Fibroblast of skin of right biceps (primary cell): ENCODE results near the gene SPIN2A.
"Not testable (repeated sequence)": the region's sequence is repeated elsewhere in the genome, so short reads cannot be mapped to it uniquely, and the experiment has no call there.

Source experiments
- DNase-seq: peaks from one replicate; pipeline ENCODE4 v3.0.0-alpha.2; 2013

Gene SPIN2A

DNA sequence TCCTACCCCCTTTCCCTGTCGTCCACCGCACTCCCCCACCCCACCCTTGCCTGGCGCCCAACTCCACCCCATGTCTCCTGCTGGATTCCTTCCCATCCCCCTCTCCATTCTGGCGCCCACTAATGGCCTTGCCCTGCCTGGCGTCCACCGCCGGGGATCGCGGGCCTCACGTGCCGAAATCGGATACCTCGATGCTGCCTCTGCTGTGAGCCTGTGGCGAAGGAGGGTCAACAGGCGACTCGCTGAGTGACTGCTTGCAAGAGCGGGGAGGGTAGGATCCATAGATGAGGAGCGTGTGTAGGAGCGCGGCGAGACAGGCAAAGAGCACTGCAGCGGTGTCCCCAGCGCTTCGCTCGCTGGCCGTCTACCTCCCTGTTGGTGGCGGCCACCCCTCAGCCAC, at the start of gene SPIN2A:
SPIN2A (minus strand) TSS at position 325 of the 400 bp plus-strand sequence. CDS start 800 bp downstream, outside the sequence.
- peak; percentile 17 for DNase-seq

DNA sequence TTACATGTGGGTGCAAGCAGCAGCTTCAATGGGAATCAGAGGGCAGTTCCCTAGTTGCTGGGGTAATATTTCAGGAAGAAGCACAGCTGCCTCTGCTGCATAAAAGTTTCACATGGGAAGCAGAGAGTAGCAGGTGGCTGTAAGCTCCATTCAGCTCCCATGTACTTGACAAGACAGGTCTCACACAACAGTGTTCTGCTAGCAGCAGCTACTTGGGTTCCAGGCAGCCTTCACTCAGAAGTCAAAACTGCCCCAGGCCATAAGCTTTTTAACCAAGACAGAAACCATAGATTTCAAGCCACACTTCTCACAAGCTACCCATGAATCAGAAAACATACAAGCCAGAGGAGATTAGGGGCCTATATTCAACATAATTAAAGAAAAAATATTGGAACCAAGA, 41.4 kb upstream of the SPIN2A start:
- no peak for DNase-seq

DNA sequence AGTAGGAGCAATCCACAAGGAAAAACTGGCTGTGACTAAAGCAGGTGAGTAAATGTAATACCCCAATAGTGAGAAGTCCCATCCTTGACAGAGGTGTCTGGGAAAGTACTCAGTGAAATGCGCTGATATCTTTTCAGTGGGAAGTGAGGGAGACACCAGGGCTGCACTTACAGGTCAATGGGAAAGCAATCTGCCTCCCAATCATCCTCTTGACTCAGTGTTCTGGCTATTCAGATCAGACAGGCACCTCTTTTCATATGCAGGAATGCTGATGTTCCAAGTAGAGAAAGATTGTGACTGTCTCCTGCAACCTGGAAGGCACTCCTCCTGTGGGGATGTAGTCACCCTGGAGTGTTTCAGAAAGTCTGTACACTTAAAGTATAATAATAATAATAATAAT, 39.9 kb upstream of the SPIN2A start:
- no peak for DNase-seq

DNA sequence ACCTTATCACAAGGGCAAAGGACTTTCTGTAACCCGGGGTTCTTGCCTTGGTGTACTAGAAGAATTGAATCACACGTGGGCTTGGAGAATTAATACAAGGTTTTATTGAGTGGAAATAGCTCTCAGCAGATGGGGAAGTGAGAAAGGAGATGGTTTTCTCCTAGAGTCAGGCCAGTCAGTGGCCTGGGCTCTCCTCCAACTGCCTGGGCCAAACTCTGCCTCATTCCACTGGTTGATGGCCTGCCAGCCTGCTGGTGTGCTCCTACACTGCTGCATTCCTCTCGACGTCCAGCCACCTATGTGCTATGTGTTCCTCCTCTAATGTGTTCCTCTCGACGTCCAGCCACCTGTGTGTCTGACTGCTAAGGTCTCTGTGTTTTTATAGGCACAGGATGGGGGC, 35.3 kb upstream of the SPIN2A start:
- no peak for DNase-seq

DNA sequence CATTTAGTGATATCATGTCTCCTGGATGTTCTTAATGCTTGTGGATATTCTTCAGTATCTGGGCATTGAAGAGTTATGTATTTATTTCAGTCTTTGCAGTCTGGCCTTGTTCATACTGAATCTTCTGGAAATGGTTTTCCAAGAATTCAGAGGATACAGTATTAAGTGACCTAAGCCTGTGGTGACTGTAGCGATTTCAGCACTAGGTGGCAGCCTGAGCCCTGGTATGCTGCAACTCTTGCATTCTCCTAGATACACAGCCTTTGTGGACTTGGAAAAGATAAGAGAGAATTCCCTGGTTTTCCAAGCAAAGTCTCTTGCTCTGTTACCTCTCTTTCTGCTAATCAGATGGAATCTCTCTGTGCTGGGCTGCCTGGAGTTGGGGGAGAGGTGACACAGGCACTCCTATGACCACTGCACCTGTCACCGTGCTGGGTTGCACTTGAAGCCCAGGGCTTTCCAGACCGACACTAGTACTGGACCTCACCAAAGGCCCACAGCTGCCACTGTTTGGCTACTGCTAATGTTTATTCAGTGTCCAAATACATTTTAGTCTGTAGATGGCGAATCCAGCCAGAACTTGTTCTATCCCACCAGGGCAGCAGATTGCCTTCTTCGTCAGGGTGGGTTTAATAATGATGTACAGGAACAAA, 19.3 kb upstream of the SPIN2A start:
- DNase-seq = no peak

DNA sequence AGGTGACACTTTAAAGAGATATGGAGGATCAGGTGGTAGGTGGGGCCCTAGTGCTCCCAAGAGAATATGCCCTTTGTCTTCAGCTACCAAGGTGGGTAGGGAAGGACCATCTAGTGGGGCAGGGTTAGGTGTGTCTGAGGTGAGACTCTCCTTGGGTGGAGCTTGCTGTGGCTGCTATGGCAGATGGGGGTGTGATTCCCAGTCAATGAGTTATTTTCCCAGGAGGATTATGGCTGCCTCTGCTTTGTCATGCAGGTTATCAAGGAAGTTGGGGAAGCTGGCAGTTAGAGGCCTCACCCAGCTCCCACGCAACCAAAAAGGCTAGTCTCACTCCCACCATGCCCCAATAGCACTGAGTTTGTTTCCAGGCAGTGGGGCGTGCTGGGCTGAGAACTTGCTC, 18.0 kb upstream of the SPIN2A start:
- DNase-seq = no peak

DNA sequence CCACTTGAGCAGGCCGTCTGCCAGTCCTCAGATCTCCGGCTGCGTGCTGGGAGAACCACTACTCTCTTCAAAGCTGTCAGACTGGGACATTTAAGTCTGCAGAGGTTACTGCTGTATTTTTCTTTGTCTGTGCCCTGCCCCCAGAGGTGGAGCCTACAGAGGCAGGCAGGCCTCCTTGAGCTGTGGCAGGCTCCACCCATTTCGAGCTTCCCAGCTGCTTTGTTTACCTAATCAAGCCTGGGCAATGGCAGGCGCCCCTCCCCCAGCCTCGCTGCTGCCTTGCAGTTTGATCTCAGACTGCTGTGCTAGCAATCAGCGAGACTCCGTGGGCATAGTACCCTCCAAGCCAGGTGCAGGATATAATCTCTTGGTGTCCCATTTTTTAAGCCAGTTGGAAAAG, 15.0 kb upstream of the SPIN2A start:
- not testable (repeated sequence) for DNase-seq

DNA sequence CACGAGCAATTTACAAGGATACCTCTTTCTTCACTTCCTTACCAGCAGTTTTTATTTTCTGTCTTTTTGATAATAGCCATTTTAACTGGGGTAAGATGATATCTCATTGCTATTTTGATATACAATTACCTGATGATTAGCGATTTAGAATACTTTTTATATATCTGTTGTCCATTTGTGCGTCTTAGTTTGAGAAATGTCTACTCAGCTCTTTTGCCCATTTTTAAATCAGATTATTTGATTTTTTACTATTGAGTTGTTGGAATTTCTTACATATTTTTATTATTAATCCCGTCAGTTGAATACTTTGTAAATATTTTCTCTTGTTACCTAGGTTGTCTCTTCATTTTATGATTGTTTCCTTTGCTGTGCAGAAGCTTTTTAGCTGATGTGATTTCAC, 1.5 kb upstream of the SPIN2A start:
- no peak for DNase-seq

DNA sequence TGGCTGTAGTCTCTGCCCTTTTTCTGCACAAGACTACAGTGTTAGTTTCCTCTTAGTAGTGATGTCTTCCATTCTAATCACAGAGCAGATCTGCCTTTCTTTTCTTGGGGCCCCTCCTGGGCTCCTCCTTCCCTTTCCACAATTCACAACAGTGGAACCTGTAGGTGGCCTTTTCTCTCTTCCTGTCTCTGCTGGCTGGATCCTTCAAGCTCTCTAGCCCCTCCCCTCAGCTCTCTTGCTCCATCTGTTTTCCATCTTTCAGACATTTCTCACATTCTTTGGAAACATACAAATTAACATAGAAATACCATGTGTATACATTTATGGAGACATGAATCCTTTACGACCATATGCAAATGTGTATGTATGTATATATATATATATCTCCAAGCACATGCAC, 304 bp upstream of the SPIN2A start:
- peak; percentile 49 for DNase-seq

DNA sequence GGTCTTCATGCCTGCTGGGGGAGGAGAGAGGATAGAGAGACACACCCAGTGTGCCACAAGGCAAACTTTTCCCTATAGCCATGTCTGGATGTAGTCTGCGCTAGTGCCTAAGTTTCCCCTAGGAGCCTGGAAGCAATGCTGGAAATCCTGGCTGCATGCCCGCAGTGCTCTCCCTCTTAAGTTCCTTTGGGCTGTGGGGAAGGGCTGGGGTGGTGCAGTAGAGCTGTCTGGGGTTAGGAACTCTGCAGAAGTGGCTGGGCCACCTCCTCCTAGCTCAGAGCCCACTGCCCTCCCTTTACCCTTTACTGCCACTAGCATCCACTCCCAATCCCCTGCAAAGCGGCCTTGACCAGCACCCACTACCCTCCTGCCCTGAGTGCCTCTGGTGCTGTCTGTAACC, 608 bp downstream of the SPIN2A start:
- not testable (repeated sequence) for DNase-seq

DNA sequence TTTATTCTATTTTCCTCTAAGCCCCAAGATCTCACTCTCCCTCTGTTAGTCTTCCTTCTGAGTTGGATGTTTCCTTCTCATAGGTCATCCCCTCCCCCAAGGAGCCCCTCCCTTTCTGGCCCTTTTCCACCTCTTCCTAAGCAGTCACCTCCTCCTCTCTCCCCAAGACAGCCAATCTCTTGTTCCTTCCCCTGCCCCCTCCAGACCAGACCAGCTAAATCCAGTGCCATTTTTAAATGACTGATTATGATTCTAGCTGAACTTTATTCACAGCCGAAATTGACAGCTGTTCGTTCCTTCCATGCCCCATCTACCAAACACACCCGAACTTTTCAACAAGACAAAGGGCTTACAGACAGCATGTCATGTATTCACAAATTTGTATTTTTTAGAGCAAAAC, 1.9 kb downstream of the SPIN2A start:
- DNase-seq = no peak

DNA sequence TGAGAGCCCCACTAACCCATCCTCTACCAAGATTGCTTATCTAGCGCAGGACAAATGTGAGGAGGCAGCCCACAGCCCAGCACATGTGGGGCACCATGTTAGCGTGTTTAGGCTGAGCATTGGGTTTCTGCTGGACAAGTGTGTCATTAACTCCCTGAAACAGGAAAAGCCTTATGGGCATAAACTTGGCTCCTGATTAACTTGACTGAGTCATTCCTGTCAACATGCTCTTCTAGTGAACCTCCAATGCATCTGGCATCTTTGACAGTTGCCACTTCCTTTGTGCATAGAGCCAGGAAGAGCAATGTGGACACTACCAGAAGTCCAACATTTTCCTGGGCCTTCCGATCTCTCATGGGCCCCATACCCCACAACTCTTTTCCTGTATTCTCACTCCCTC, 2.5 kb downstream of the SPIN2A start:
- DNase-seq = peak; percentile 0

DNA sequence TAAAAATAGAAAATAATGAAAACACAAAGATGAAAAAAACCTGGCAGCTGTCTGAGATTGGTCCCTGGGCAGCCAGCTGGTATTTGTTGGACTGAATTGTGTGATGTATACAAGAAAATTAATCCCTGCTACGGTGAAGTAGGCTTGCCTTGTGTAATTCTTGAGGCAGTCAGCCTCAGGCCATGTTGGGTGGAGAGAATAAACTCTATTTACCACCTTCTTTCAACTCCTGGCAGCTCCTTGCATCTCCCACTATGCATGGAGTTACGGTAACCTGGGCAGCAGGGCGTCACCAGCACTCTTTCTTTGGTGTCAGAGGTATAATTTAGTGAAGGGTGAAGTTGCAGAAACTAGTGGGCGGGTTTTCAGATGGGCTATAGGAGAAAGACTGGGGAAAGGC, 3.5 kb downstream of the SPIN2A start:
- DNase-seq = no peak

DNA sequence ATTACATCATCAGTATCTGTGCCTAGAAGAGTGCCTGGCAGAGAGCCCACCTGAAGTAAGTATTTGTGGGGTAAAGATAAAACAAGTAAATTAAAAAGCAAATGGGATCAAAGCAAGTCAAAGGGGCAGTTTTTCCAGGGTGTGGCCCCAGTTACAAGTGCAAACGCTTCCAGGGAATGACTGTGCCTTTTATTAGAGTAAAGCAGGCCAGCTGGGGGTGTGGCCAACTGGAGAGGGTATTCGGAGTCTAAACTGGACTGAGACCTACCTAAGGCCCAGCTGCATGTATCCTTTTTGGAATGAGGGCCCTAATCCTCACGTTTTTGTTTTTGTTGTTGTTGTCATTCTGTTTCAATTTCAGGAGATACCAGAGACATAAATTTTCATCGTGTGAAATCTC, 3.9 kb downstream of the SPIN2A start:
- not testable (repeated sequence) for DNase-seq

DNA sequence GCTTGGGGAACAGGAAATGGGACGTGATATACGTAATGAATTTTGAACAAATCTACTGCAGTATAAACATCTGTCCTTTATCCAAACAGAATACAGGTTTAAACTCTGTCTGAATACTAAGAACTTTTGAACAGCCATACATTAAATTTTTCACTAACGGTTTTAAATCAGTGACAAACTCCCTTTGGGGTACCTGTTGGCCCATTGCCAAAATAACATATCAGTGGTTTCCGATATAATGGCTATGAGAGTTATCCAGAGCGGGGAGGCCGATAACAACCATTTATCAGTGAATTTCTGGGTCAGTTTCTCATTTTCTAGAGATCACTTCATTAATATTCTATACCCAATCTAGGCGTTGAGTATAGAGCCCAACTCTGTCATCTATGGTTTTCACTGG, 5.2 kb downstream of the SPIN2A start:
- DNase-seq = no peak

DNA sequence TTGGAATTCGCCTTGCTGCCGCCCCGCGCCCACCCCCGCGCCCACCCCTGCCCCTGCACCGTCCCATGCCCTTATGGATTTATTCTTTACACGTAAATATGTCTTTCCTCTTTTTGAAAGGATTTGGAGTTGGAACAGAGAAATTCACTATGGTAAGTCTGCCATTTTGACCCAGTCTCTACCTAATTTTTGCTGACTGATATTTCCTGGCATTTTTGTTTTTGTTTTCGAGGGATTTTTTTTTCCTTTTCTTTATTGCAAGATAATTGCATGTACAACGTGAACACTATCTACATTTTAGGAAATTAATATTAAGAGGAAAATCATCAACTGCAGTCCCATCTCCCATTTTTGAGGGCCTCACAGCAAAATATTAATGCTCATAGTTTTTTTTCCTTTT, 15.4 kb downstream of the SPIN2A start:
- no peak for DNase-seq

DNA sequence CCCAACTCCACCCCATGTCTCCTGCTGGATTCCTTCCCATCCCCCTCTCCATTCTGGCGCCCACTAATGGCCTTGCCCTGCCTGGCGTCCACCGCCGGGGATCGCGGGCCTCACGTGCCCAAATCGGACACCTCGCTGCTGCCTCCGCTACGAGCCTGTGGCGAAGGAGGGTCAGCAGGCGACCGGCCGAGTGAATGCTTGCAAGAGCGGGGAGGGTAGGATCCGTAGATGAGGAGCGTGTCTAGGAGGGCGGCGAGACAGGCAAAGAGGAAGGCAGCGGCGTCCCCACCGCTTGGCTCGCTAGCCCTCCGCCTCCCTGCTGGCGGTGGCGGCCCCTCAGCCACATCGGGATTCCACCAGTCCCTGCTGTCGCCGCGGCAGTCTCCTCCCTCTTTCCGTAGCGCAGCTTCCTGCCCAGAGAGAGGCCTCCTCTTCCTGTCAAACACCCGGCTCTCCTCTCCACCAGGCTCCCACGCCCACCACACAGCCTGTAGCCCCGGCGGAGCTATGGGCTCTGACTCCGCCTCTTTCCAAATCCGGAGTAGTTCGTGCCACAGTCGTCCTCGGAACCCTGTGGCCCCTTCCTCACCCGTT, 15.9 kb downstream of the SPIN2A start, which contains the start of gene SPIN2B:
SPIN2B (minus strand) TSS at position 387 of the 594 bp plus-strand sequence.
- DNase-seq = peak; percentile 86

DNA sequence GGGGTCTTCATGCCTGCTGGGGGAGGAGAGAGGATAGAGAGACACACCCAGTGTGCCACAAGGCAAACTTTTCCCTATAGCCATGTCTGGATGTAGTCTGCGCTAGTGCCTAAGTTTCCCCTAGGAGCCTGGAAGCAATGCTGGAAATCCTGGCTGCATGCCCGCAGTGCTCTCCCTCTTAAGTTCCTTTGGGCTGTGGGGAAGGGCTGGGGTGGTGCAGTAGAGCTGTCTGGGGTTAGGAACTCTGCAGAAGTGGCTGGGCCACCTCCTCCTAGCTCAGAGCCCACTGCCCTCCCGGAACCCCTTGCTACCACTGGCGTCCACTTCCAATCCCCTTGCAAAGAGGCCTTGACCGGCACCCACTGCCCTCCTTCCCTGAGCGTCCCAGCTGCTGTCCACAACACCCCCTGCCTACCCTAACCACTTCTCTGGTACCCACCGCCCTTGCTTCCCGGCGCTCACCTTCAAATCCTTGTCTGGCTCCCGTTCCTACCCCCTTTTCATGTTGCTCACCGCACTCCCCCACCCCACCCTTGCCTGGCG, 16.5 kb downstream of the SPIN2A start:
- DNase-seq = not testable (repeated sequence)

DNA sequence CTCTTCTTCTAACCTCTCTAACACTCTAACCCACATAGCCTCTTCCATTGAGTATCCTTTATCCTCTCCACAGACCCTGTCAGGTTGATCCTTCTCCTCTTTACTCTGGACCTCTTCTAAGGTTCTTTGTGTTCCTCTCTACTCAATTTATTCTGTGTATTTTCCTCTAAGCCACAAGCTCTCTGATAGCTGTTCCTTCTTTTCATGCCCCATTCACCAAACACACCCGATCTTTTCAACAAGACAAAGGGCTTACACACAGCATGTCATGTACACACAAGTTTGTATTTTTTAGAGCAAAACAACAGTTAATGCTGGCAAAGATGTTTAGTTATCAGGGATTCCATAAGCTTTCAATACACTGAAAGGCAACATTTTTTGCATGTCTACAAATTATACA, 17.8 kb downstream of the SPIN2A start:
- no peak for DNase-seq

DNA sequence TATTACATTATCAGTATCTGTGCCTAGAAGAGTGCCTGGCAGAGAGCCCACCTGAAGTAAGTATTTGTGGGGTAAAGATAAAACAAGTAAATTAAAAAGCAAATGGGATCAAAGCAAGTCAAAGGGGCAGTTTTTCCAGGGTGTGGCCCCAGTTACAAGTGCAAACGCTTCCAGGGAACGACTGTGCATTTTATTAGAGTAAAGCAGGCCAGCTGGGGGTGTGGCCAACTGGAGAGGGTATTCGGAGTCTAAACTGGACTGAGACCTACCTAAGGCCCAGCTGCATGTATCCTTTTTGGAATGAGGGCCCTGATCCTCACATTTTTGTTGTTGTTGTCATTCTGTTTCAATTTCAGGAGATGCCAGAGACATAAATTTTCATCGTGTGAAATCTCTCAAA, 19.6 kb downstream of the SPIN2A start:
- DNase-seq = not testable (repeated sequence)

DNA sequence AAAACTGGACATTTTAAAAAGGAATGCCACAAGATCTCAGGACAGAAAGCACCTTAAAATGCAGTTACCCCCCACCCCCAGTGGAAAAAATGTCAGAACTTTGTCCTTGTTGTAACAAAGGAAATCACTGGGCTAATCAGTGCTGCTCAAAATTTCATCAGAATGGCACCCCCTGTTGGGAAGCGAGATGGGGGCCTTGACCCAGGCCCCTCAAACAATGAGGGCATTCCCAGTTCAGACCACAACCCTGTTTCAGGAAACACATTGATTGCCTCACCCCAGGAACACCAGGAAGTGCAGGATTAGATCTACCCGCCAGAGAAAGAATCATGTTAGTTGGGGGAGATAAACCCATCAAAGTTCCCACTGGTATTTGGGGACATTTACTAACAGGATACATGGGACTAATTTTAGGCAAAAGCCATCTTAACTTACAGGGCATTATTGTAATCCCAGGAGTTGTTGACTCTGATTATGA, 32.2 kb downstream of the SPIN2A start:
- DNase-seq = no peak

DNA sequence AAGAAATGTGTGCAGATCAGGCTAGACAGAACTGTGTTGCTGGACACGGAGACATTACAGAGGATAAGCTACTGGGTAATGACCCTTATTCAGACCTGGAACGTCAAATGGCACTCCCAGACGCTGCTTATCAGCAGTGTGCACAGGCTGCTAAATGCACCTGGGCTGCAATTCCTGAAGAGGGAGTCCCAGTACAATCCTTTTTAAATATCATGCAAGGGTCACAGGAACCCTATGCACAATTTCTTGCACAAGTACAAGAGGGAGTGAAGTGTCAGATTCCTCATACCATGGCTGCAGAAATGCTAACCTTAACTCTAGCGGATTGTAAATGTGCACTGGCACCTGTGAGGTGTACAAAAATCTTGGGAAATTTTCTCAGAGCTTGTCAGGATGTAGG, 32.8 kb downstream of the SPIN2A start:
- DNase-seq = no peak

DNA sequence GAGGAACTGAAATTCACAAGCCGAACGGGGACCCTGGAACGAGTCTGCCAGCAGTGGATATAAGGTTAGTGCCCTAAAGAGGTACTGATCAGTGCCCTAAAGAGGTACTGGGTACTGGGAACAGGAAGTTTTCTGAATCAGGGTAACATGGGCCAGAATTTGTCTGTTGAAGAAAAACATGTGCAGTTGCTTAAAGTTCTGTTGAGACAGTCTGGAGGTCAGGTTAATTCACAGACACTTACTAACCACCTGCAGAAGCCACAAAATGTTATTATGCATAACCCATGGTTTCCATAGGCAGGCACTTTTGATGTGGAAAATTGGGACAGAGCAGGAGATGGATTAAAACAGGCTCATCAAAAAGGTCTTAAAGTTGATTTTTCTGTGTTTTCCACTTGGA, 33.7 kb downstream of the SPIN2A start:
- no peak for DNase-seq

DNA sequence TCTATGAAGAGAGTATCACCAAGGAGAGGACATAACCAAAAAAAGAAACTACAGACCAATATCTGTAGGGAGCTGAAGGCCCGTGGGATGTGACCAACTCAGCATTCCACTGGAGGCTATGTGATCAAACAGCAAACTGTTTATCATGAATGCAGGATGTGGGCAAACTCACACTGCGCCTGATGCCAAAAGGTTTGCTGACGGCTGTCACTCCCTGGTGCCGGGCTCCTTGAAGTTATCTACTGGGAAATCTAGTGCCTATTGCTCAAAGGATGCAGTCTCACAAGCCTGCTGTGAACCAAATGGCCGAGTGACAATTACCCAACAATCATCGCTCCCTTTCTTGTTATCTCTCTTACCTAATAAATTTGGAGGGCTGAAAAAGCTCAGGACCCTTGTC, 34.3 kb downstream of the SPIN2A start:
- DNase-seq = not testable (repeated sequence)
